RPMI7951 (cell line): Measurements from ENCODE around the gene DAPP1. TPM values are rescaled to one million over a fixed set of nuclear protein-coding genes. Genes with fewer than 3 reads are reported as not detected.
"Not testable (repeated sequence)": the region's sequence is repeated elsewhere in the genome, so short reads cannot be mapped to it uniquely, and the experiment has no call there.

ENCODE experiments used
- DNase-seq: peaks from one replicate; pipeline ENCODE4 v3.0.0-alpha.2; 2012; ENCODE audit warnings: low read depth
- total RNA-seq: library from RNA; depleted of rRNA; stranded (reverse); fragments of >200 nt; shearing (Covaris generic); gene quantifications from 2 replicates; pipeline ENCODE4 v1.2.3, GENCODE V29; 2014

Gene DAPP1
- total RNA-seq, 1 experiment from 2014 or later: not detected

DNA sequence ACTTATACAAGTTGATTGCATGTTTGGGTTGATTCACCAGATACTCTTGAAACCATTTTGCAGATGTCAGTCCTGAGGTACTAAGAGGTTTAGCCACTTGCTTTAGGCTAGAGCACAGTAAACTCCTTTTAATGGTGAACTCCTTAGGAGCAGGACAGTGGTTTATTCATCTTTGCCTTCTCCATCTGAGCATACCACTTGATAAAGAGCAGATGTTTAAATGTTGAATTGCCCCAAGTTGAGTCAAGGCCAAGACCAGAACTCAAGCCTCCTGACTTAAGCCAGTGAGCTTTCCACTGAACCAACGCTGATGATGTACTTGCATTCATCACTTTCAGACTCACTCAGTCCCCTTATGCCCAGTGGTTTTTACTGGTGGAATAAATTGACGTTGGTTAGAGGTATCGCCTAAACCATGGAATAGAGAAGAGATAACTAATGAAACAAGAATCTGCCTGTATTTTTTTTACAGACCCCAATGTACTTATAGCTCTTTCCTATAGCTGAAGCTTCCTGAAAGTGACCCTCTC is 7.5 kb downstream of the DAPP1 start:
- DNase-seq: no peak

DNA sequence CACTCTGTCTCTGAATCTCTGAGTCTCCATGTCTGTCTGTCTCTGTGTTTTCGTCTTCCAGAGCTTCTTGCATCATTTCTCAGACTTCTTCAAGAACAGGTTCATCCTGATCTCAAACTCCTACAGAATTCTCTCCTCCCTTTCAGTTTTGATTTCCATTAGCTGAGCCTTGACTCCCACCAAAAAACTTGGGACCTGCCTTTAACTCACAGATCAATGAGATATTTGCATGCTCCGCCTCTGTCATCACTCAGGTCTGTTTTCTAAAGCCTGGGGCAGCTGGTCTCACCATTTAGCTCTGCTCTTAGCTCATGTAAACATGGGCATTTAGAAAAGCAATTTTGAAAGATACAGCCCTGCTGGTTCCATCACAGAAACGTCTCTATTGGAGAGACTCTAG is 8.6 kb downstream of the DAPP1 start:
- DNase-seq: no peak

DNA sequence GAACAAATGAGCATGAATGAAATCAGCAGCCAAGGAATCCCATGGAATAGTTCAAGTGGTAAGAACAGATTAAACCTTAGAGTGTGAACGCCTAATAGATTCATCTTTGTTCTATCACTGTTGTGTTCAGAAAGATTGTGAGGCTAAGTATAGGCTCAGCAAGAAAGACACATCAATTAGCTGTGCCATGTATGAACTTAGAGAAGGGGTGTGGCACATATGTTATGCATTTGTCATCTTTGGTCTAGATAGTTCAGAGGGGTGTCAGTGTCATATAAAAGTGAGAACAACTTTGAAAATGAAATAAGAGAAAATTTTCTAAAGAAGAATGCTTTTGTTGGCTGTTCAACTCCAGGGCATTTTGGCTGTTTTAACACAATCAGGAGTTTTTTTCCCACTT is 9.4 kb downstream of the DAPP1 start:
- DNase-seq: no peak

DNA sequence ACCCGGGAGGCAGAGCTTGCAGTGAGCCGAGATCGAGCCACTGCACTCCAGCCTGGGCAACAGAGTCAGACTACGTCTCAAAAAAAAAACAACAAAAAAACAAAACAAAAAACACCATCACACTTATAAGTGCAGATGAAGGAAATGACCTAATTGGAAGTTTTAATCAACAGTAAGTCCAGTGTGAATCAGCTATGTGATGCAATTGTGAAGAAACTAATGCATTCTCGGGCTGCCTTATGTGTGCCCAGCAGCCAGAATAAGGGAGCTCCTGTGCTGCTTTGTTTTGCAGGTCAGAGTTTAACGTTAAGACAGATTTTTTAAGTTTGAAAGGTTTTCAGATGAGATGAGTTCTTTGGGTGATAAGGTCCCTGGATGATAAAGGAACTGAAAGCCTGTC is 10.8 kb downstream of the DAPP1 start:
- DNase-seq: no peak

DNA sequence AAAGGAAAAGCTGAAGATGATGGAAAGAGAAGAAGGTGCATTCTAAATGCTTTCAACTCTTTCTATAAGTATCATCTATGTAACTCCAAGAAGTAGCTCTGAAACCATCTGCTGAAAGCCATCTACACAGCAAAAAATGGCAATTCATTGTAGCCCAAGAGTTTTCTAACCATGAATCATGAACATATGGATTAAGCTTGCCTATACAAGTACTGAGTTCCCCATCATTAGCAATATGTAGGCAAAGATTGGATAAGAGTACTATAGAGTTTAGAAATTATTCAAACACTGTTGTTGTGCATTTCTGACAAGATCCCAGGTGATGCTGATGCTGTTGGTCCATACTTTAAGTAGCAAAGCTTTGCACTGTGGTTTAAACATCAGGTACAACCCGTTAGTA is 11.2 kb downstream of the DAPP1 start:
- no peak for DNase-seq

DNA sequence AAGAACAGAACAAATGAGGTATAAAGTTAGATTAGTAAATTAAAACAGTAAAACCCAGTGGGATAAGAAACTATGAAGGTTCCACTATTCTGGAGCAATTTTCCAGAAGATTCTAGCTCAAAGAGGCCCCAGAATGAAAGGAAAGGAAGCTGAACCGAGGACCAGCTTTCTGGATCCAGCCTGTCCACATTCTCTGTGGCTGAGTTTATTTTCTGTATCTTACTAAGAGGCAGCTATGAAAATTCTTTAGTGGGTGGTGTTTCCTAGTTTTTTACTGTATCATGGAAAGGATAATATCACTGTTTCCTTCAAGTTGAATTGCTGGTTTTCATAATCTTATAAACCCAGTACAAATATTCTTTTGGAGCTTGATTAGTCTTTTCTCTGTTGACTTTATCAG is 11.8 kb downstream of the DAPP1 start:
- DNase-seq: no peak

DNA sequence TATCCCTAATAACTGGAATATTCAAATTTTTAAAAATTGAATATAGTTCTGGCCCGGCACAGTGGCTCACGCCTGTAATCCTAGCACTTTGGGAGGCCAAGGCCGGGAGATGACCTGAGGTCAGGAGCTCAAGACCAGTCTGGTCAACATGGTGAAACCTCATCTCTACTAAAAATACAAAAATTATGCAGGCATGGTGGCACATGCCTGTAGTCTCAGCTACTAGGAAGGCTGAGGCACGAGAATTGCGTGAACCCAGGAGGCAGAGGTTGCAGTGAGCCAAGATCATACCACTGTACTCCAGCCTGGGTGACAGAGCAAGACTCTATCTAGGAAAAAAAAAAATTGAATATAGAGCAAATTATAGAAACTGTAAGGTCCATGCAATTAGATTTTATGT is 13.4 kb downstream of the DAPP1 start:
- DNase-seq: not testable (repeated sequence)

DNA sequence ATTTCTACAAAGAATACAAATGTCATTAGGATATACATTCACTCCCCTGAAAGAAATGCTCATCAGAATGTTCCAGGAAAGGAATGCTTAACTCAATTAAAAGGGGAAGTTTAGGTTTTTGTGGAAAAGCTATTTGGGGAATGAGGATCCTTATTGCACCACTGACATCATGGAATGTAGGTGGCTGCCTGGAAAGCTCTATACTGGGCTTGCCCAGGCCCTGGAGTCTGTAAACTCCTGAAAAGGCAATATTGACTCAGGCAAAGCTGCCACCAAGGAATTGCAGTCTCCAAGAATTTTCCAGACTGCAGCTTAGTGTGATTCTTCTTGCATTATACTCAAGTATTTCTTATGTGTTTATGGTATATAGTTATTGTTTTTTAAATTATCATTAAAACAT is 15.7 kb downstream of the DAPP1 start:
- DNase-seq: no peak

DNA sequence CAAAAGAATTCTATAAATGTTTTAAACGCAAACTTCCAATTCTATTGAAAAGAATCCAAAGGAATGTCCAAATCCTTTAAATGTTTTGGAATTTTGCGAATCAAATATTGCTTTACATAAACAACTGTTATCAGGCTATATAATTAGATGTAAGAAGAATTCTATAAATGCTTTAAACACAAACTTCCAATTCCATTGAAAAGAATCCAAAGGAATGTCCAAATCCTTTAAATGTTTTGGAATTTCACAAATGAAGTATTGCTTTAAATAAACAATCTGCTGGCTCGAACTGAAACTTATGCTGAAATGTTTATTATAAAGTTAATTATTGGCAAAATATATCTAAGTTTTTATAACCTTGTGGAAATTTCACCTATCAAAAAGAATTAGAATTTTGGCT is 16.1 kb downstream of the DAPP1 start:
- no peak for DNase-seq

DNA sequence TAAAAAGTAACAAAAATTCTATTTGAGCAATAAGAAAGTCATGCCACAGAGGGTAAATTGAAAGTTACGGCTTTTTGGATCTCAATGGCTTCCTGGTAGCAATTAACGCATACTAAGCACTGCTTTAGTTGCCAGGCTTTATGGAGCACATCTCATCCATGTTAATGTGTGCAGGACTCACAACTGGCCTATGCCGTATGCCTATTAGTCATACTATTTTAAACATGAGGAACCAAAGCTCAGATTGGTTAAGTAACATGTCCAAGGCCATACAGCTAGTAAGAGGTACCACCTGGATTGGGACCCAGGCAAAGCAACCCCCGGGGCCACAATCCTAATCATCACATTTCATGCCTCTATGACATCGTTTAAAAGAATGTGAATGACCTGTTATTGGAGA is 17.1 kb downstream of the DAPP1 start:
- no peak for DNase-seq

DNA sequence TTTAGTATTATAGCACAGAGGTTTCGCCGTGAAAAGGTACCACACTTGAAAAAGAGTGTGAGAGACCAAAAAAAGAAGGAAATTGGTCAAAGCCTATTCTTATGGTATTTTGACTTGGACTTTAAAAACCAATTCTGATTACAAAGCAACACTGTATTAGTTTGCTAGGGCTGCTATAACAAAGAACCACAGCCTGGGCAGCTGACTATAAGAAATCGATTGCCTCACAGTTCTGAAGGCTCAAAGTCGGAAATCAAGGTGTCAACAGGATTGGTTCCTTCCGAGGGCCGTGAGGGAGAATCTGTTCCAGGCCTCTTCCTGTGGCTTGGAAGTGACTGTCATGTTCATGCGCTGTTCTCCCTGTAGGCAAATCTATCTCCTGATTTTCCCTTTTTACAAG is 17.9 kb downstream of the DAPP1 start:
- no peak for DNase-seq

DNA sequence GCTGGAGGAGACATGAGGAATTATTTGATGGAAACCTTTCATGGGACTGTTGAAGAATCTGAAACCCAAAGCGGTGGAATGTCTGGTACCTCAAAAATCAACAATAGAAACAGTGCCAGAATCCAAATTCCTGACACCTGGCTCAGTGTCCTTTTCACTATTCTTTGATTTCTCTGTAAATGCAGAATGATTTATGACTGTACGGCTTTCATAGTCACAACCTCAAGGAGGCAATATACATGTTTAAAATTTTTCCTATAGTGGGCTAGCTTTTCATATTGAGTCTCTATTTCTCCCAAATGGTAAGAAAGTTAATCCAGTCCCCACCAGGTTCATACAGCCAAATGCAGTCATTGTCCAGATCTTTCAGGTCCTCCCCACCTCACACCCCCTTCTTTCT is 19.3 kb downstream of the DAPP1 start:
- DNase-seq: no peak

DNA sequence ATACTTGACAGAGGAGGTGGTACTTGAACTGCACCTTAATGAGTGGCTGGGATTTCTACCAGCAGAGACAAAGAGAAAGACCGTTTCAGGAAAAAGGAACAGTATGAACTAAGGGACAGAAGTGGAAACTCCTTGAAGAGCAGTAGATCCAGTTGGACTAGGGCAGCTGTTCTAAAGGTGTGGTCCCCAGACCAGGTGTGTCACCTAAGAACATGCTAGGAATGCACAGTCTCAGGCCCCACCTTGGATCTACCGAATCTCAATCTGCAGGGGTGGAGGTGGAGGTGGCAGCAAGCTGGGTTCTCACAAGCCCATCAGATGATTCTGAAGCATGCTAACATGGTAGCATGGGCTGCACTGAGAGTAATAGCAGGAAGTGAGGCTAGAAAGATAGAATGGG is 22.3 kb downstream of the DAPP1 start:
- no peak for DNase-seq

DNA sequence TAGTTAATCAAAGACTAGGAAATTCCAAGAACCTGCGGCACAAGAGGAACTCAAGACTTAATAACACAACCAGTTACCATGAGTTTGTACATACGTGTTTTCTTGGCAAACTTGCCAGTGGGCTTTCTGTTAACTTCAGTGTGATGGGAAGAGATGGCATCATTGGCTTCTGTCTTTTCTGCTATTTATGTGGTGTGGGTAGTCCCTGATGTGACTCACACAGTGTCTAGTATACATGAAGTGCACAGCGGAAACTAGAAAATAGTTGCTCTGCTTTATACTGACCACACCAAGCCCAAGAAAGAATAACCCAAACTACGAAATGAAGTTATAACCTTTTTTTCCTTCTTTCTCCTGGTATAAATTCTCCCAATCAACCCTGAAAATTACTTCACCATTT is 24.5 kb downstream of the DAPP1 start:
- DNase-seq: no peak

DNA sequence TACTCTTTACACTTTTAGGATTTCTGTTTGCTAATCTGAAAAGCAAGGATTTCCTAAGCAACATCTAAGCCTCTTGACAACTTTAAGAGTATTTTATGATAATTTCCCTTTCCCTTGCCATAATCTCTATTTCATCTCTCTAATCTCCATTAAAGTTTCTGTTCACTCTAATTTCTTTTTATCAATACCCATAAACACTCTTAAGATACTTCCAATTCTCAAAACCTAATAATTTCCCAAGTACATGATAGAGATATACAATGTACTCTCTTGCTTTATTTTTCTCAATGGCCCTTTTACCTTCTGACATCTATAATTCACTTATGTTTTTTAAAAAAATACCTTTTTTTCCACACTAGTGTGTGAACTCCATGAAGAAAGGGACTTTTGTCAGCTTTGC is 26.8 kb downstream of the DAPP1 start:
- no peak for DNase-seq

DNA sequence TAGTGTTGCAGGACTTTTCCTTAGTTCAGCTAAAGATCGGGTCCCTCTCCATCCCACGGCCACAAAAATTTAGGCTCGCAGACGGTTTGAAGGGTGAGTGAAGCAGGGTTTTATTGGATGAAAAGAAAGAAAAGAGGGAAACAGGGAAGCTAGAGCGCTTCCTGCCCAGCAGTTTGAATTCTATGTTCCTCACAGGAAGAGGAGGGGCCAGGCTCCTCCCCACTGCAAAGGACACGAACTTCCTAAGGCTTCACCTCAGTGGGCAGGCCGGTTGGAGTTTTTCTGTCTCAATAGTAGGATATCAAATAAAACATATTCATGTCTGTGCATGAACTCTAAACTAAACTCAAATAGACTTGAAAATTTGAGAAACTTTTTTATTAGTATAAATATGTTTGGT is 27.4 kb downstream of the DAPP1 start:
- DNase-seq: no peak

DNA sequence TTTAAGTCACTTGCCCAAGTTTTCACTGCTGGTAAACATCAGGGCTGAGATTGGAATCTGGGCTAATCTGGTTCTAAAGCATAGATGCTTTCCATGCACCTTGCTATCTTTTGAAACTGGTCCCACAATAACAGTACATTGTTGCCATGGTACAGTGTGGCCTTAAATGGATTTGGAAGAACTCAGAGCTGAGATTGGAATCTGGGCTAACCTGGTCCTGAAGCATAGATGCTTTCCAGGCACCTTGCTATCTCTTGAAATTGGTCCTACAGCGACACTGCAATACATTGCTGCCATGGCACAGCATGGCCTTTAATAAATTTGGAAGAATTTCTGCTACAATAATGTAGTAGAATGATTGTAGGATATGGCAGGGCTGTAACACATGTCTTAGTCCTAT is 28.6 kb downstream of the DAPP1 start:
- DNase-seq: no peak

DNA sequence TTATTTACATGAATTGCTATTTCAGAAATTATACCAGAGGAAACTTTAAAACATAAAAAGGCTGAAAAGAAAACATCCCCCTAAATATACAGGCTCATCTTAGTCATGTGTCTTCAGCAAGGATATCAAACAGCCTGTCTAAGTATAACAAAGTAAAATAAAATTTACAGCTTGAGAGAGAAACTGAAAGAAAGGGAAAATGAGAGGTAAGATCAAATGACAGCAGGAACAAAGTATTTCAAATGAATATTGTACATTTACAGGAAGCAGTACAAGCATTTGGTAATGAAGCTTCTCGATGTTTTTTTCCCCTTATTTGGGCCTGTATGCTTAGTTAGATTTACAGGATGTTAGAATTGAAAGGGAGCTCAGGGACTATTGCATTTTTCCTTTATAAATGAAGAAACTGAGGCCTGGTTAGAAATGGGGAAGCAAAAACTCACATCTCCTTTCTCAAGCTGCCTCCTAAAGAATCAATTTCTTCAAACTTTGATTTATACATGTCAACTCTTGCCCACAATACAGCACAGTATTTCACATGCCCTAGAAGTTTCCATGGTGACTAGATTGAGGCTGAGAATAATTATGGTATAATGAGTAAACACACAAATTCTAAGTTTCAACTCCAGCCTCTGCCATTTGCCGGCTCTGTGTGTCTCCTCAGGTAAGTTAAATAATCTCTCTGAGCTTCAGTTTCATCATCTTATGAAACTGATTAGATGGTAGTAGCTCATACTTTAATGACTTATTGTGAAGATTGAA is 29.3 kb downstream of the DAPP1 start:
- DNase-seq: no peak

DNA sequence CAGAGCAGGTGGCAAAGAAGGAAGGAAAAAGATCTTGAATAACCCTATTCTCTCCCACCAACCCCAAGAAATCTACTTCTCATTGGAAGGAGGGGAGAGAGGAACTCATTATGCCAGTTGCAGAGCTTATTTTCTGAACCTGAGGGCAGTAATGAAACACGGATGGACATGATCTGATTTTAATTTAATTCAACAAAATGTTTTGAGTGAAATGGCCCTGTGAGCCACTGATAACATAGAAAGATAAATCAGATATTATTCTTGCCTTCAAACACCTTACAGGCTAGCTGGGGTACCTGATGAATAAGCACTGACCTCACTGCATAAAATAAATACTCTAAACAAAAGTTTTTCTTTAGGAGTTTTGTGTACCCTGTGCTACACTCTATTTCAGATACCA is 30.3 kb downstream of the DAPP1 start:
- DNase-seq: no peak

DNA sequence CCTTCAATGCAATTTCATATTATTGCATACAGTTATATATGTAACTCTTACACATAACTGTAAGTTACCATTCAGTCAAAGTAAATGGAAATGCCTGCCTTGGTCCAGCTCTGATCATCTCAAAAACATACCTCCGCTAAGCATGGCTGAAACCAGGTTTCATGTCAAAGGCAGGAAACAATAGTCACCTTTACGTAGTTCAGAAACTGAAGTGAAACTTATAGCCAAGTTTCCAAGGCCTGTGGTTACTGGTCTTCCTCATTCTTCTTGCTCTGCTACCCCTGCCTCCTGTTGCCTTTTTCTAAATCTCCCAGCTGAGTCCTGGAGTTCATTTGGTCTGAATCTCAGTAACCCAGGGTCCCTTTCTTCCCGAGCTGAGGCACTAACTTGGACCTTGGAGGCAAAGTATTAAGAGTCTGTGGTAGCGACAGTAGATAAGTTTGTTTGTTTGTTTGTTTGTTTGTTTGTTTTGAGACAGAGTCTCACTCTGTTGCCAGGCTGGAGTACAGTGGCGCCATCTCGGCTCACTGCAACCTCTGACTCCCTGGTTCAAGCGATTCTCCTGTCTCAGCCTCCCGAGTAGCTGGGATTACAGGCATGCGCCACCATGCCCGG is 30.8 kb downstream of the DAPP1 start:
- DNase-seq: no peak

DNA sequence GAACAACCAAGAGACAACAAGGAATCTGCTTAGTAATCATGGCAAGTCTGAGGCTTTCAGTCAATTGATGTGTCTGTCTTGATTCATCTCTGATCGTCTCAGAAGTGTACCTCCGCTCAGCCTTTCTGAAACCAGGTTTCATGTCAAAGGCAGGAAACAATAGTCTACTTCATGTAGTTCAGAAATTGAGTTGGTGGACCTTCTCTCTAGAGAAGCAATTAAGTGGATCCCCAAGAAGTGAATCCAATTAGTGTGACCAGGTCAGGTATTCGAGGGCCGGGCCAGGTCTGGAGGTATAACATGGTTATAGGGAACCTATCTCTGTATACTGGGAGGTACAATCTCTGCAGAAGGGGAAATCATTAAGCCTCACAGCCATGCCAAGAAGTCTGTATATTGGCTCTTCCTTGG is 32.0 kb downstream of the DAPP1 start:
- DNase-seq: no peak

DNA sequence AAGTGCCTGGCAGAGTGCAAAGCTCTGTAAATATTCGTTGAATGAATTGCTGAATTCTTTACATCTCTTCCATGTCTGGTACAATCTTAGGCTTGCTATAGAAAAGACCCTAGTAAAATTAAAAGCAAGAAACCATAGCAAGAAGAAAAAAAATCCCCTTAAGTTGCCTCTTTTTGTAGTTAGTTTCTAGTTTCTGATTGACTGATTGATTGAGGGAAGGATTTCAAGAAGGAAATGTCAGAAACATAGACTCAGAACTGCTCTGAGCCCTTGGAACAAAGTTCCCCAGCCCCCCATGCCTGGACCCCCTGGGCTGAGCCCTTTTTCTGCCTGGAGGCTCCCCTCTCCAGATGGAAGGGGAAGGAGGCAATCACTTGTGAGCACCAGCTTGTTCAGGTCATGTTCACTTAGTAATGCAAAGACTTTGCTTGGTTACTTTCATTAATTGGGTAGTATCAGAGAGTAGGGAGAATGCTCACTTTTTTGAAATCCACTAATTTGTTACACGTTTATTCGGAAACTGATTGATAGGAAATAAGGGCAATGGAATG is 35.6 kb downstream of the DAPP1 start:
- no peak for DNase-seq

DNA sequence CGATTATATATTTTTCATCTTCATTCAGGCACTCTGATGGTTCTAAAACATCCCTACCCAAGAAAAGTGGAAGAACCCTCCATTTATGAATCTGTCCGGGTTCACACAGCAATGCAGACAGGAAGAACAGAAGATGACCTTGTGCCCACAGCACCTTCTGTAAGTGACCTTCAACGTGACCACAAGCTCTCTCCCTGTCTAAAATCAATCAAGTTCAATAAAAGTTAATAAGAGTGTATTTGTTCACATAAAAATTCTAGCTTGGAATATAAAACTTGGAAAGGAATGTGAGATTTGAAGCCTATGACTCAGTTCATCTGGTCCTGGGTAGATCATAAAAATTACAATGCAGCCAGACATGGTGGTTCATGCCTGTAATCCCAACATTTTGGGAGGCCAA is 36.6 kb downstream of the DAPP1 start:
- DNase-seq: no peak
